Suprapubic skin (tissue), 3 donors: Measurements from ENCODE around the gene MYCBP2.

Experiments
- CTCF ChIP-seq, 2 donors: fragments of 200-600 bp in 1 of 2; fragments of 450-650 bp in 1 of 2; sonication (generic) in 1 of 2; IDR thresholded peaks; one replicate each; pipeline ENCODE4 v1.5.1; 2016 to 2019; ENCODE audit warnings: antibody characterized with exemption in 2 of 2, mild to moderate bottlenecking in 1 of 2, moderate library complexity in 1 of 2
- POLR2A ChIP-seq, 2 donors: fragments of 450-650 bp; IDR thresholded peaks; one replicate each; pipeline ENCODE4 v1.6.1; 2017; ENCODE audit warnings: antibody characterized with exemption in 2 of 2, mild to moderate bottlenecking in 2 of 2, moderate library complexity in 2 of 2

GRCh38 chr13:77056382-77056781, 270.5 kb downstream of the MYCBP2 start:
- TF ChIP-seq CTCF (IDR thresholded peaks at IDR 0.05) (no peak), POLR2A (IDR thresholded peaks at IDR 0.05) (no peak)
